Measurements from ENCODE around the gene CHFR.

GRCh38 chr12:132874175-132874574 lies 13.2 kb downstream of the CHFR start:
- TF ChIP-seq CTCF (conservative IDR thresholded peaks at IDR 0.05; ENCODE audit: low read length) (no peak), EZH2phosphoT487 (IDR thresholded peaks at IDR 0.05; ENCODE audit: borderline replicate concordance) (no peak)

Measured in Loucy (cell line).